HG03571 (cell line): ENCODE results near the gene DHX36.

Source experiments
- ATAC-seq: cut with Tn5 transposase; IDR thresholded peaks from one replicate; pipeline ENCODE4 v1.9.1; 2021; ENCODE audit not compliant: unreplicated experiment

The DHX36 gene

GRCh38 chr3:154285221-154285620 lies 39.1 kb downstream of the DHX36 start:
- ATAC-seq: no peak

DNA sequence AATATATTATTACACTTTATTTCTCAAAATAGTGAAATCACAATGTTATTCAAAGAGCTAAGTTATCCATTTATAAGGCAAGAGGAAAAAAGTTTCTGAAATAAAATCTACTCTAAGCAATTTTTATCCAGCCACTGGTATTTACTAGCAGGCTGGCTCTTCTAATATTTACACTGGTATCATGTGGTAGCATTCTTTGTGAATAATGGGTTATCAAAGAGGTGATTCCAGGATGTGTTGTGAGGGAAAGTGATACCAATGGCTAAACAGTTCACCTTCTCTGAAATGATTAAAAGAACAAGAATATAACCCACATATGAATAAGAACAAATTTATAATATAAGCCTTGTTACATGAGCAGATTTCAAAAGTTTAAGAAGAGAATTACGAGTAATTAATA lies 44.1 kb downstream of the DHX36 start:
- no peak for ATAC-seq

DNA sequence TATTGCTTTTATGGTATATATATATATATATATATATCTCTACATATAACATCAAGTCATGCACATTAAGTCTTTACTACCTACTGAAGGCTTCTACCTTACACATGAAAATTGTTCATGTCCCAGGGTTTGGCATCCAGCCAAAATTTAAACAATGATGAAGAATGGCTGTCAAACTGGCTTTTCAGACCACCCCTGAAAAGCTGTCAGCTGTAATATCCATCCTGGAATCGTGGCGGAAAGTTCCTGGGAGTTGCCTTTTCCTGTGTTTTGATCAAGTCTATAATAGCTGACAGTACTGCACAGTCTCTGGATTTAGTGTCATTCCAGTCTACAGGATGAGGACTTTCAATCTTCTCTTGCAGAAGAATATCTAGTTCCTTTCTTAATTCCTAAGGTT lies 48.3 kb downstream of the DHX36 start:
- ATAC-seq: no peak

GRCh38 chr3:154275292-154275691 lies 49.0 kb downstream of the DHX36 start:
- no peak for ATAC-seq

DNA sequence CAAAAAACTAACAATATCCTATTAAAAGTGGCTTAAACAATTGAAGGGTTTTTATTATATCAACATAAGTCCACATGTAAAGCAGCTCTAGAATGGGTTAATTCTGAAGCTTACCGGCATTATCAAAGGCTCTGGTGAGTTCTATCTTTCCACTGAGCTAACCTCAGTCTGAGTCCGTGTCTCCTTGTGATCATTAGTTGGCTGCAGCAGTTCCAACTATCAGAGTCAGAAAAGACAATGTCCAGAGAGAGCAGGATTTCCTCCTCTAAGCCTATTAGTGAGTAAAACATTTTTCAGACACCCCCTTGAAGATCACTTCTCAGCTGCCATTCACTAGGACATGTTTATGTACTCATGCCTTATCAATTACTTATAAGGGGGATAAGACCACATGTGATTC lies 49.9 kb downstream of the DHX36 start:
- no peak for ATAC-seq

DNA sequence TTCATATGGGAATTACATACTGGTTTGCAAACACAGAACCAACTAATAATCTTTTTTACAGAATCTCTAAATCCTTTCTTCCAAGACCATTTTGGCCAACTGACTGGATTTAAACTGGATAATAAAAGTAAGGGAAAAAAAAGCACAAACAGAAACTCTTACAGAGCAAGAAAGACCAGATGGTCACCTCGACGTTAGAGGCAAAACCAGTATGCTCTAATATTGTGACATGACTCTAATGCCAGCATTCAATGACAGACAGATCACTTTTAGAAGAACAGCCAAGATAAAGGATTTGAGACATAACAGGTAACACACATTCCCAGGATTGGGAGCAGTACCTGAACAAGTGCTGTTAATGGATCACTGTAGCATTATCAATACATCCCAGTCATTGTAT lies 50.9 kb downstream of the DHX36 start:
- no peak for ATAC-seq

GRCh38 chr3:154254527-154254926 lies 69.8 kb downstream of the DHX36 start:
- ATAC-seq: no peak

DNA sequence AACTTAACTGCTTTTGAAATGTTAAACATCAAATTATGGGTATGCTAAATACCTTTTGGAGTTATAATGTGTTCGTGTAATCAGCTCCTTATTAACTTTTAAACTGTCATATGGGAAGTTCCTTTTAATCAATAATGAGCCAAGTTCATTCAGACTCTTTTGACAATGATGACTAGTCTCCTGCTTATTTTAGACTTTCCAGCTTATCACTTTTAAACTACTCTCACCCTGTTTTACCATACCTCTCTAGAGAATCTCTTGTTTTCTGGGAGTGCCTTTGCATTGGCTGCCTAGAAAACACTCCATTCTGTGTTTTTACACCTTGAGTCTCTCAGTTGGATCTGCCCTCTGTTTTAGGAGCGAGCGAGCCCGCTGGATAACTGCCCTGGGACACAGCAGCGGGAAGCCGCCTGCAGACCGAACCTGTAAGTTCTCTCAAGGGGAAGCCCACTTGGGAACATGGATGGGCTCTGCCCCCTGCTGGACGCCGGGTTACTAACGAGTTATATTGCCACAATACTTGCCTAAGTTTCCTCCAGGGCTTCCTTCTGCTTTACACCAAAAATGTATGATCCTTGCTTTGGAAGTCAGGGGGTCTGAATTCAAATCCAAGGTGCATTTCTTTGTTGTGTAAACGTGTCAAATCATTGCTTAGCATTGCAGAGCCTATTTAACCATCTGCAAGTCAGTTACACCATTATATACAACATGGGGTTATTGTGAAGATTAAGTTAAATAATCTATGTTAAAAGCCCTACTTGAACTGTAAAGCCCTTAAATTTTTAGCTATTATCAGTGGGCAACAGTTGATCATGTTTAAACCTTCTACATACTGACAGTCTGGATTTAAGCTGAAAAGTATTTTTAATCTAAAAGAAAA lies 71.3 kb downstream of the DHX36 start:
- ATAC-seq: peak; percentile 91

- no peak for ATAC-seq
These were observed 72.7 kb downstream of the DHX36 start for GRCh38 chr3:154251610-154252009.

- ATAC-seq: no peak
These were observed 74.0 kb downstream of the DHX36 start for GRCh38 chr3:154250291-154250690.

DNA sequence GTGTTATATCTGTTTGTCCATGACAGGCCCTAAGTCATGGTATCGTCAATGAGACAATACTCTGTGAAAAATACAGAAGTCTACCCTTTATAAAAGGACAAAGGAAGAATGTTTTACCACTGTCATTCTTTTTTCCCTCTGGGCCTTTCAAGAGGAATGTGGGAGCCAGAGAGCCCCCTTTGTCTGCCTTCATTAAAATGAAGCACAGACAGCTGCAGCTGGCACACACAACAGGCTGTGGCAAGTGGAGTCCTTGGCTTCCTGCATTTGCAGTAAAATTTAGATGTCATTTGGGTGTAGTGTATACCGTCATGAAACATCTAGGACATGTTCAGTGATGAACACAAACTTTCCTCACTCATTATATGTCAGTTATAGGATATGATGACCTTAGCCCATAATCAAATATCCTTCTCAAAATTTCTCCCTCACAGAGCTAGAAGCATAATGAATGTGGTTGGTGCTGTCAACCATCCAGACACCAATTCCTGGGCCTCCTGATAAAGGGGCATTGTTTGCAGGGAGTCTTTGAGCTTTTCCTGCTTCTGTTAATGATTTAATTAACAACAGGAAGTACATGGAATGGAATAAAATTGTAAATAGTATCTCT lies 76.4 kb downstream of the DHX36 start:
- no peak for ATAC-seq

GRCh38 chr3:154244644-154245043 lies 79.6 kb downstream of the DHX36 start:
- ATAC-seq: no peak

DNA sequence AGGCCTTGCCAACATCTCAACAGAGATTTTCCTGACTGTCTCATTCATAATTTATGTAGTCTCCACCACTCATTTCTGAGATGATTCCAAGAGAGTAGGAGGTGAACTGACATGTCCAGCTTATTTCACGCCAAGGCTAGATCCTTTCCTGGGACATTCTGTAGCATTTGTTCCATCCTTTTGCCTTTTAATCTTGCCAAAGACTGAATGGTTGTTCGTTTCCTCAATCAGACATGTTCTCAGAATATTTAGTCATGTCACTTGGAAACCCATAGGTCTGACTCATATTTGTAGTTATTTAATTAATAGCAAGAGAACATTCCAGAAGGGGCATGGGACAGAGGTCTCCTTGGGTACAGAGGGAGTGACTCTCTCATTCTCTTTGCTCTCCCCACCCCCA lies 80.9 kb downstream of the DHX36 start:
- no peak for ATAC-seq

DNA sequence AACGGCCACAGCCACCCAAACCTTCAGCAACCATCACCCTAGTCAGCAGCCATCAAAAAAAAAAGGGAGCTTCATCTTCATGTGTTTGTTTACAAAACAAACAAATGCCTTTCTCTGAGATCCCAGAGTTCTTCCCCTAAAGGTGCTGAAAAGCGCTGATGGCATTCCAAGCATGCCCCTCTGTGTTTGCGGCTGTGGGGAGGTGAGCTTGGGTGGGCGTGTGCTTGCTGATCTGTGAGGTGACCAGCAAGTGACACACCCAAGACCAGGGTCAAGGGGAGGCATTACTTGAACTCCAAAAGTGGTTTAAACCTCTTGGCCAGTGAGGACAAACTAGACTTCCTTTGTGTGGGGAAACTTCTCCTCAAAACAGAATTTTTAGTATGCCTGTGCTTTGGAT lies 81.5 kb downstream of the DHX36 start:
- no peak for ATAC-seq

DNA sequence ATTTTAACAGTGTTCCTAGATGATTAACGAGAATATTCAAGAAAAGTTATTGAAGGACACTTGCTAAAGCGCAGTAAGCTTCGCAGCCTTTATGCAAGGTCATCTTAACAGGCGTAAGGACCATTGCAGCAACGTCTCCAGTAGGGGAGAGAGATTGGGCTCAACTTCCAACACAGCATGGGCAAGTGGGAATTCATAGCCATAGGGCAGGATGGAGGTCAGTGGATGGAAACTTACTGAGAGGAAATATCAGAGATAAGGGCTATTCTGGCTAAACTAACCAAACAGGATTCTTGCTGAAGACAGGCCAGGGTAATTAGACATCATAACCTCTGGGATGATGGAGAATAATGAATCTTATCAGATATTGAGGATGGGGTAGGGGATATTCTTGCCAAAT lies 82.8 kb downstream of the DHX36 start:
- no peak for ATAC-seq

- ATAC-seq: no peak
These were observed 84.1 kb downstream of the DHX36 start for GRCh38 chr3:154240235-154240634.

DNA sequence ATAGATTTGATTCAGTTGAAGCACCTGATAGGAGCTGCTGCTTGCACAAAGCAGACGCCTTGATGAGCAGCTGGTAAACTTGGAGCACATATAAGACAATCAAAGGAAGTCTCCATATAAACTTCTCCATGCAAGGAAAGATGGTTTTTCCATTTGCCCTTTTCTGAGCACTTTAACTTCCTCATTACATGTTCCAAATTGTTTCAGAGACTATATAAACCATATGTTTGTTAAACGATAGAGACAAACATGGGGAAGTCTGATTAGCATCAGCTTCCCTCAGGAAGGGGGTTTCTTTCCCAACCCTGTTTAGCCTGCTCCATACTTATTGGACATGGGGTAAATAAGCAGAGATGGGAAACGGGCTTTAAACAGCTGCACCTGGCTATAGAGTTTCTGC lies 88.0 kb downstream of the DHX36 start:
- ATAC-seq: no peak

DNA sequence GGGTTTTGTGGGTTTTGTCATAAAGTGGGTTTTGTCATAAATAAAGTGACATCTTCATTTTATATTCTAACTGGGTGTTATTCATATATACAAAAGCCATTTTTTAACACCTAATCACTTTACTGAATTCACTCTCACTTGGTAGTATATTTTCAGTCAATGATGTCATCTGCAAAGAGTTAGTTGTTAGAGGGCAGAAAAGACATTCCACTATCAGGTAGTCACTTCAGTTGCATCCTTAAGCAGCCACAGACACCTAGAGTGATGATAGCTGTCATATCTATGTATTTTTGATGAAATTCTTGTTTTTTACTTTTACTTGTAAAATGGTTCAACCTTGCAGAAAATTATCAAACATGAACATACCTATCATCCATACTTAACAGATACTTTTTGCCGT lies 89.0 kb downstream of the DHX36 start:
- ATAC-seq: no peak

GRCh38 chr3:154229217-154229590 lies 95.1 kb downstream of the DHX36 start:
- ATAC-seq: no peak

- ATAC-seq: no peak
These were observed 95.6 kb downstream of the DHX36 start for GRCh38 chr3:154228561-154229216.

- ATAC-seq: no peak
These were observed 96.8 kb downstream of the DHX36 start for GRCh38 chr3:154227531-154227930.

GRCh38 chr3:154225536-154225935 lies 98.8 kb downstream of the DHX36 start:
- ATAC-seq: no peak
